HG03175 (cell line): Measurements from ENCODE around the gene ABCC3.
A peak's percentile ranks its signal among the peaks of the same experiment; 100 is the strongest.
"Not testable (repeated sequence)": the region's sequence is repeated elsewhere in the genome, so short reads cannot be mapped to it uniquely, and the experiment has no call there.

ENCODE experiments used
- ATAC-seq: cut with Tn5 transposase; IDR thresholded peaks from one replicate; pipeline ENCODE4 v1.9.1; 2021; ENCODE audit warnings: mild to moderate bottlenecking, moderate library complexity; ENCODE audit not compliant: unreplicated experiment

ABCC3 gene

GRCh38 chr17:50696365-50696879 lies 61.7 kb downstream of the ABCC3 start:
- ATAC-seq: no peak

DNA sequence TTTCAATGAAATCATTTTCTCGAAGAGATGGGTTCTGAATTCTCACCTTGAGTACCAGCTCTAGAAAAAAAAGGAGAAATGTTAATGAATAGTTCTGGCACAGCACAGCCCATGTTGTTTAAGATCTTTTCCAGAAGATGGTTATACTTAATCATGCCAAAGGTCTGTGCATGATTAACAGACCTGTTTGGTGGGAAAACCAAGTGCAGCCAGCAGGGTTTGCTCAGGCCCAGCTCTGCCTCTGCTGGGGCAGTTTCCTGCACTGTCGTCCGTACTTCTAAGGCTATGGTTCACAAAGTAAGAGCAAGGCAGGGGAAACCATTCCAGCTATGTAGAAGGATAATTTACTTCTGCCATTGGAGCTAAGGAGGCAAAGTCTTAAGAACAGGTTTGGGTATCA lies 62.4 kb downstream of the ABCC3 start:
- no peak for ATAC-seq

- no peak for ATAC-seq
These were observed 63.1 kb downstream of the ABCC3 start for GRCh38 chr17:50697663-50698272.

DNA sequence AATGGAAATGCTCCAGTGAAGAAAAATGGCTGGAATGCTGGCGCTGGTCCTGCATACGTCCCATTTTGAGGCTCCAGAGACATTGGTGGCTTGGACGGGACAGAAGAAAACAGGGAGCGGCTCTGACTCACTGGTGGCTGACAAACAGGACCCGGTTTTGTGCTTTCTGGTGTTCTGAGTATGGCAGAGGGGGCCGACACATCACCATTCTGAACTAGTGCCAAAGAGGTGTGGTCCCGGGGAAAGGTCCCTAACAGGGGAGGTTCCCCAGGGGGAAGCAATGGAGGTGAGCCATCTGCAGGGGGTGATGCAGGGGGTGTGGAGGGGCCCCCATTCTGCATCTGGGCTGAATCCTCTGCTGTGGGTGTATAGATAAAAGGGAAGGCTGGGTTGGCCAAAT lies 64.7 kb downstream of the ABCC3 start:
- no peak for ATAC-seq

GRCh38 chr17:50703162-50703561 lies 68.5 kb downstream of the ABCC3 start:
- ATAC-seq: no peak

DNA sequence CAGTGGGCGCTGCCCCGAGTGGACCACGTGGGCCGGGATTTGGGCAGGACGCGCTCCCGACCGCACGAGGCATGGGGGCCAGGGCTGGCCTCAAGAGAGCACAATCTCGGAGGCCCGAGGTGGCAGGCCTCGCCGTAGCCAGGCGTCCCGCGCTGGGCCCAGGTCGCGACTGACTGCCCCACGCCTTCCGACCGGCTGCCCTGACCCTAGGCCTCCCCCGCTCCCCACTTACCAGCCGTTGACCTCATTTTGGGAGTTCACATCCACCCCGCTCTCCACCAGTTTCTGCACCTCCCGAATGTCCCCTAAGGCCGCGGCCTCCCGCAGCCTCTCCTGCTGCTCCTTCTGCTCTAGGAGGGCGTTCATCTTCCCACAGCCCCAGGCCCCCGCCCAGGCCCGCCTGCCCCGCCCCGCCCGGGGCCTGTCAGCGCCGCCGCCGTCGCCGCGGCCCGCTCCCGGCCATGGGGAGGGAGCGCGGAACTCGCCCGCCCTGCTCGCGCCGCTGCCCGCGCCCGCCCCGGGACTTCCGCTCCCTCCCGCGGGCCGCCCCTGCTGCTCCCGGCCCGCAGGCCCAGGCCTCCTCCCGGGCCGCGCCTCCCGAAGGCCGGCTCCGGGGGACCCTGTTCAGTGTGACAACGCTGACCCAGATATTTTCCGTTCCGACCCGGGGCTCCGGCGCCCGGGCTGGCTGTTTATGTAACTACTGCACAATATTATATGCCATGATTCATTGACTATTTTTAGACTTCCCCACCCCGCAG lies 72.8 kb downstream of the ABCC3 start, which contains the start of gene ANKRD40:
TSS of gene ANKRD40 (minus strand) at position 626 of the 761 bp plus-strand sequence. CDS start at position 366, 260 bp downstream.
- peak; percentile 82 for ATAC-seq

GRCh38 chr17:50708050-50709000 lies 73.6 kb downstream of the ABCC3 start:
- no peak for ATAC-seq

- ATAC-seq: not testable (repeated sequence)
These were observed 74.4 kb downstream of the ABCC3 start for GRCh38 chr17:50709053-50709452.

- no peak for ATAC-seq
These were observed 75.3 kb downstream of the ABCC3 start for GRCh38 chr17:50710025-50710424.

- no peak for ATAC-seq
These were observed 76.0 kb downstream of the ABCC3 start for GRCh38 chr17:50710650-50711049.

- no peak for ATAC-seq
These were observed 78.0 kb downstream of the ABCC3 start for GRCh38 chr17:50712641-50713040.

GRCh38 chr17:50715471-50715870 lies 80.8 kb downstream of the ABCC3 start:
- no peak for ATAC-seq

- ATAC-seq: peak; percentile 92
These were observed 84.7 kb downstream of the ABCC3 start, which contains the start of gene LUC7L3 for GRCh38 chr17:50719144-50719923. Gene LUC7L3, plus strand, starts transcription at chr17:50719603. Its CDS starts 130 bp downstream, at chr17:50719733.

DNA sequence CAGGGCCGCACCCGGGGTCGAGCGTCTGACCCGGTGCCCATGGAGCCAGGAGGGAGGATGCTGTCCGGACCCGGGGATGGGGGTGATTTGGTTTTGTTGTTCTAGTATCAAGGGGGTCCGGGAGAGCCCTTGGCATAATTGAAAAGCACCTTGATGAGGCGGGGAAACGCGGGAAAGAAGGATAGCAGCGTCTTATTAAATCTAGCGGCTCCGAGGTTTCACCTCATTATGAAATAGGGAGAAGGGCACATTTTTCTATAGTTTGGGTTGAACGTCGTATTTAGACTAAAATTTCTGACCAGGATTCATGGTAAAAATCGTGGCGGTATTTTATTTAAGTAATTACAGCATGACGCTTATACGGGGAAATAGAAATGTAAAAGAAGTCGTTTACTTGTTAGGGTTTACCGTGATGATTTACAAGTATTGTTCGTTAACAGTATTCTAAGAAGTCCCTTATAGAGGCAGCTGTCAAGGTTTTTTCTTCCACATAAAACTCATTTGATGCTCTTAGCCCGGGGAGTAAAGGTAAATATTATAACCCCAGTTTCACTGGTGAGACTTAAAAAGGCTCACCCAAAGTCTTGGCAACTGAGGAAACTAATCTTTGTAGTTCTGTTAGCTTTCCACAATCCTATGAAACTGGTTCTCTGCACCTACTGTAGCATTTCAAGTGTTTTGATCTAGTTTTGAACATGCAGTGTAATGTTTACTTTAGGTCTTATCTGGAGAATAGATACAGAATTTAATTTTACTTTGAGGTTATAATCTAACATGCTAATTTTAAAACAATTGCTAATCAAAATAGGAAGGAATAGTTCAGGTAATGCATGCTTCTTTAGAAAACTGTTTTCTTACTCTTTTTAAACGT lies 85.5 kb downstream of the ABCC3 start:
- no peak for ATAC-seq

DNA sequence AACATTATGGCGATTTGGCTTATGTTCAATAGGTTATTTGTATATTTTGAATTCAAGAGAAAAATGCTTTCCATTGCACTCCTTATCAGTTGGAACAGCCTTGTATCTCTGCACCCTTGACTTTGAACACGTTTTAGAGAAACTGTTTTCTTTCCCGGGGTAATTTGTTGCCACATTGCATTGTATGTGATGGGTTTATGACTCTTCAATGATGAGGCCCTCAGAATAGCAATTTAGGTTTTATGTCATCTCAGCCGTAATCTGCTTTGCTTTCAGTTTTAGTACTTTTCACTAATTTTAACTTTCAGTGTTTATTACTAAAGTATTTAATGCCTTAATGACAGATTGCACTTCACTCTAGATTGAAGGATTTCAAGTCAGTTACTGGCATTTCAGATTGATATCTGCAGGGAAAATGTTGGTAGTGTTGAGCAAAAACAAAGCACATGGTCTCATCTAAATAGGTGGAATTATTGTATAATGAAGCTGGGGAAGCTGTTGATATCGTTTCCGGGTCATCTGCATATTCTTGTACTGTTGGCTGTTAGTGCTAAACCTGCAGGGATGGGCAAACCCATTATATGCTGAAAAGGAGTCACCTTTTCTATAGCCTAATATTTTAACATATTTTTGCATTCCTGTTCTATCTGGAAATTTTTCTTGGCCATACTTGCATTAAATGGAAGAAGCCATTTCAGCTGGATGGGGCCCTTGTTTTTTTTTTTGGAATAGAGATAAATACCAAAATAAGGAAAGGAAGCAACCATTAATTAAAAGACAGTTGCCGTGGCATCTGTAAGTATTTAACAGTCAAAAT lies 86.7 kb downstream of the ABCC3 start:
- no peak for ATAC-seq

GRCh38 chr17:50722746-50723145 lies 88.1 kb downstream of the ABCC3 start:
- no peak for ATAC-seq

- ATAC-seq: not testable (repeated sequence)
These were observed 89.9 kb downstream of the ABCC3 start for GRCh38 chr17:50724622-50725021.
